Panc1 (cell line): Measurements from ENCODE around the gene C2CD3.

Experiments used
- POLR2AphosphoS5 ChIP-seq: IDR thresholded peaks from 2 replicates; pipeline ENCODE4 v1.6.1; 2012; ENCODE audit warnings: mild to moderate bottlenecking, low read depth, low read length, moderate library complexity
- REST ChIP-seq, 2 experiments: IDR thresholded peaks; 2 replicates each; pipeline ENCODE4 v1.6.1; 2011 to 2012; ENCODE audit warnings: low read depth in 2 of 2, control low read depth in 1 of 2, low read length in 1 of 2, mild to moderate bottlenecking in 1 of 2, moderate library complexity in 1 of 2; ENCODE audit not compliant: insufficient read depth in 1 of 2
- SIN3A ChIP-seq: IDR thresholded peaks from 2 replicates; pipeline ENCODE4 v1.6.1; 2012; ENCODE audit warnings: low read depth, mild to moderate bottlenecking, low read length, moderate library complexity, borderline replicate concordance; ENCODE audit not compliant: insufficient read depth
- TF ChIP-seq, protein P1 (sequence below): fragments of 450-650 bp; IDR thresholded peaks from 2 replicates; pipeline ENCODE4 v1.5.1; 2017; ENCODE audit warnings: mild to moderate bottlenecking

- TF ChIP-seq, protein P1, sequence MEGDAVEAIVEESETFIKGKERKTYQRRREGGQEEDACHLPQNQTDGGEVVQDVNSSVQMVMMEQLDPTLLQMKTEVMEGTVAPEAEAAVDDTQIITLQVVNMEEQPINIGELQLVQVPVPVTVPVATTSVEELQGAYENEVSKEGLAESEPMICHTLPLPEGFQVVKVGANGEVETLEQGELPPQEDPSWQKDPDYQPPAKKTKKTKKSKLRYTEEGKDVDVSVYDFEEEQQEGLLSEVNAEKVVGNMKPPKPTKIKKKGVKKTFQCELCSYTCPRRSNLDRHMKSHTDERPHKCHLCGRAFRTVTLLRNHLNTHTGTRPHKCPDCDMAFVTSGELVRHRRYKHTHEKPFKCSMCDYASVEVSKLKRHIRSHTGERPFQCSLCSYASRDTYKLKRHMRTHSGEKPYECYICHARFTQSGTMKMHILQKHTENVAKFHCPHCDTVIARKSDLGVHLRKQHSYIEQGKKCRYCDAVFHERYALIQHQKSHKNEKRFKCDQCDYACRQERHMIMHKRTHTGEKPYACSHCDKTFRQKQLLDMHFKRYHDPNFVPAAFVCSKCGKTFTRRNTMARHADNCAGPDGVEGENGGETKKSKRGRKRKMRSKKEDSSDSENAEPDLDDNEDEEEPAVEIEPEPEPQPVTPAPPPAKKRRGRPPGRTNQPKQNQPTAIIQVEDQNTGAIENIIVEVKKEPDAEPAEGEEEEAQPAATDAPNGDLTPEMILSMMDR: no peak
- TF ChIP-seq POLR2AphosphoS5 (no peak), SIN3A (no peak), REST (IDR thresholded peaks at IDR 0.05; ENCODE audit: insufficient read depth in 1 of 2, low read depth in 2 of 2, low read length in 1 of 2) (no peak)
Observed at GRCh38 chr11:74154620-74155281, 16.1 kb downstream of the C2CD3 start.
